Neutrophil (primary cell): ENCODE measurements around the gene ZSWIM9.

Source experiments
- H3K27ac ChIP-seq: fragments of 200-600 bp; sonication (generic); 2 replicates; pipeline ENCODE4 v1.5.1; 2016; ENCODE audit warnings: mild to moderate bottlenecking, moderate library complexity
- H3K27me3 ChIP-seq: fragments of 200-600 bp; sonication (generic); 2 replicates; pipeline ENCODE4 v1.6.0; 2016; ENCODE audit warnings: mild to moderate bottlenecking
- H3K36me3 ChIP-seq: fragments of 200-600 bp; sonication (generic); 2 replicates; pipeline ENCODE4 v1.5.1; 2017
- H3K4me1 ChIP-seq, 2 experiments: fragments of 200-600 bp in 1 of 2; sonication (generic) in 1 of 2; 1 replicate in 1 of 2; 2 replicates in 1 of 2; pipeline versions ENCODE4 v1.5.1 to v1.6.1; 2013 to 2016; ENCODE audit warnings: low read depth in 1 of 2, low read length in 1 of 2, mild to moderate bottlenecking in 1 of 2, moderate library complexity in 1 of 2; ENCODE audit not compliant: control insufficient read depth in 1 of 2, insufficient read depth in 1 of 2
- H3K4me3 ChIP-seq, 2 experiments: fragments of 200-600 bp in 1 of 2; sonication (generic) in 1 of 2; 1 replicate in 1 of 2; 2 replicates in 1 of 2; pipeline ENCODE4 v1.5.1; 2013 to 2016; ENCODE audit warnings: low read depth in 1 of 2, low read length in 1 of 2, mild to moderate bottlenecking in 1 of 2, moderate library complexity in 1 of 2
- H3K9me3 ChIP-seq: fragments of 200-600 bp; sonication (generic); 2 replicates; pipeline ENCODE4 v1.5.1; 2016
- TF ChIP-seq, protein P1 (sequence below): fragments of 200-600 bp; sonication (generic); IDR thresholded peaks from 2 replicates; pipeline ENCODE4 v1.5.1; 2016; ENCODE audit warnings: antibody characterized with exemption

The ZSWIM9 gene

DNA sequence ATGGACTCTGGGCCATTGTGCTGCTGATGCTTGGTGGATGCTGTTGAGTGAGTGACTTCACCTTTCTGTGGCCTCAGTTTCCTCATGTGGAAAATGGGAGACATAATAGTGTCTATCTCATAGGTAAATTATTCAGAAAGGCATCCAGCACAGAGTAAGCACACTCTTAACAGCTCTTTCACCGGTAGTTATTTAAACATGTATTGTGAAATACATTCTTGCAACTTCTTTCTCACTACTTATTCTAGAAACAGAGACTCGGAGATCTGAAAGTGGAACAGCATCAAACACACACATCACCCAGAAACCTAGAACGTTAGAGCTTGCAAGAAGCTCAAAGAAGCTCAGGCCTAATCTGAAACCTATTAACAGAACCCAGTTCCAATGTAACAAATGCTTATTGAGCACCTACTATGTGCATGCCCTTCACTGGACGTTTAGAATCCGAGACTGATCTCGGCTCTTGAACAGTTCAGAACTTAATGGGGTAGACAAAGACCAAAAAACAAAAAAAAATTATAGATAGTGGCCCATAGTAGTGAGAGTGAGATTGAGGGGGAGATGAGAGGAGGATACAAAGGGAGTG lies 4.1 kb downstream of the ZSWIM9 start:
- Histone ChIP-seq H3K27me3 (no peaks in the 10 kb centered on the region), H3K27ac (peak overlapping the region; percentile 42), H3K9me3 (no peaks in the 10 kb centered on the region), H3K4me1 (peaks cover 34 to 35% of the 10 kb centered on the region in 2 experiments), H3K4me3 (no peak overlapping the region), H3K36me3 (peaks cover 3% of the 10 kb centered on the region)
- TF ChIP-seq, protein P1, sequence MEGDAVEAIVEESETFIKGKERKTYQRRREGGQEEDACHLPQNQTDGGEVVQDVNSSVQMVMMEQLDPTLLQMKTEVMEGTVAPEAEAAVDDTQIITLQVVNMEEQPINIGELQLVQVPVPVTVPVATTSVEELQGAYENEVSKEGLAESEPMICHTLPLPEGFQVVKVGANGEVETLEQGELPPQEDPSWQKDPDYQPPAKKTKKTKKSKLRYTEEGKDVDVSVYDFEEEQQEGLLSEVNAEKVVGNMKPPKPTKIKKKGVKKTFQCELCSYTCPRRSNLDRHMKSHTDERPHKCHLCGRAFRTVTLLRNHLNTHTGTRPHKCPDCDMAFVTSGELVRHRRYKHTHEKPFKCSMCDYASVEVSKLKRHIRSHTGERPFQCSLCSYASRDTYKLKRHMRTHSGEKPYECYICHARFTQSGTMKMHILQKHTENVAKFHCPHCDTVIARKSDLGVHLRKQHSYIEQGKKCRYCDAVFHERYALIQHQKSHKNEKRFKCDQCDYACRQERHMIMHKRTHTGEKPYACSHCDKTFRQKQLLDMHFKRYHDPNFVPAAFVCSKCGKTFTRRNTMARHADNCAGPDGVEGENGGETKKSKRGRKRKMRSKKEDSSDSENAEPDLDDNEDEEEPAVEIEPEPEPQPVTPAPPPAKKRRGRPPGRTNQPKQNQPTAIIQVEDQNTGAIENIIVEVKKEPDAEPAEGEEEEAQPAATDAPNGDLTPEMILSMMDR = no peak

DNA sequence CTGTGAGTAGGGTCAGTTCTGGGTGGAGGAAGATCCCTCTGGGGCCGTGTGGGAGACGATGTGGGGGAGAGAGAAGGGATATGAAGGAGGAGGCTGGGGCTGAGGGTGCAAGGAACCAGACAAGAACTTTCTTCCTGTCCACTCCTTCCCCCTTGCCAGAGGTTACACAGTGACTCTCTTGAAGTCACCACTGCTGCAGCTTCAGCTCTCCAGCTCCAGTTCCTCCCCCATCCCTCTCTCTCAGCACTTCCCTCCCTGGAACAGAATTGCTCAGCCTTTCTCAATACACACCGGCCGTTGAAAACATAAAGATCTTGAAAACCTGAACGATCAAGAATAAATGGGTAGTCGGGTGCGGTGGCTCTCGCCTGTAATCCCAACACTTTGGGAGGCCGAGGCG lies 5.1 kb downstream of the ZSWIM9 start:
- Histone ChIP-seq H3K4me3 (no peak overlapping the region), H3K9me3 (no peaks in the 10 kb centered on the region), H3K27ac (peak overlapping the region; percentile 53), H3K36me3 (peaks cover 5% of the 10 kb centered on the region), H3K27me3 (no peaks in the 10 kb centered on the region), H3K4me1 (peaks cover 29 to 34% of the 10 kb centered on the region in 2 experiments)
- TF ChIP-seq, protein P1 = no peak

DNA sequence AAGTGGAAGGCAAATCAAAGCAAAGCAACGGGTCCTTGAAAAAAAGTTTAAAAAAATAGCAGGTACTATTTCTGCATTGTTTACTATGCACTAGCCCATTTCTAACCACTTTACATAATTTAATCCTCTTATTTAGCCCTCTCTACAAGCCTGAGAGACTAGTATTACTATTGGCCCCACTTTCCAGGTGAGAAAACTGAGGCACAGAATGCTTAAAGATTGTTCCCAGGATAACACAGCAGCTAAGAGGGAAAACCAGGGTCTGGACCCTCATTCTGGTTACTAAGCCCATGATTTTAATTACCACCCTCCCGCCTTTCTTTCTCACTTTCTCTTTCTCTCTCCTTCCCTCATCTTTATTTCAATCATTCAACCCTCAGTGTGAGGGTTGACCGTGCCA lies 5.7 kb downstream of the ZSWIM9 start:
- TF ChIP-seq, protein P1 = no peak
- H3K4me3 ChIP-seq = no peak overlapping the region
- peaks cover 24 to 28% of the 10 kb centered on the region in 2 experiments for H3K4me1 ChIP-seq
- H3K27me3 ChIP-seq = no peaks in the 10 kb centered on the region
- H3K9me3 ChIP-seq = no peaks in the 10 kb centered on the region
- peaks cover 5% of the 10 kb centered on the region for H3K36me3 ChIP-seq
- no peak overlapping the region for H3K27ac ChIP-seq

DNA sequence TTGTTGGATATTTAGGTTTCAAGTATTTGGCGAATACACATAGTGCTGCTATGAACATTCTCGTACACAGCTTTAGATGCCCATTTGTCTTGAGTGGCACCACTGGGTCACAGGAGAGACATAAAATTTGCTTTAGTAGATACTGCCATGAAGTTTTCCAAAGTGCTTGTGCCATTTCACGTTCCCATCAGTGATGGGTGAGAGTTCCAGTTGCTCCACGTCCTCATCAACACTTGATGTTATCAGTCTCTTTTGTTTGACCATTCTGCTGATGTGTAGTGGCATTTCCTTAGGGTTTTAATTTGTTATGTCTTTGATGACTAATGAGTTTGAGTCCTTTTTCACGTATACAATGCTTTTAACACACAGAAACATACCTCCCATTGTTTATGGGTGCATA lies 11.0 kb downstream of the ZSWIM9 start:
- Histone ChIP-seq H3K36me3 (peaks cover 21% of the 10 kb centered on the region), H3K4me1 (no peaks in the 10 kb centered on the region), H3K9me3 (no peaks in the 10 kb centered on the region), H3K4me3 (no peak overlapping the region), H3K27ac (no peak overlapping the region), H3K27me3 (no peaks in the 10 kb centered on the region)
- TF ChIP-seq, protein P1 = no peak

DNA sequence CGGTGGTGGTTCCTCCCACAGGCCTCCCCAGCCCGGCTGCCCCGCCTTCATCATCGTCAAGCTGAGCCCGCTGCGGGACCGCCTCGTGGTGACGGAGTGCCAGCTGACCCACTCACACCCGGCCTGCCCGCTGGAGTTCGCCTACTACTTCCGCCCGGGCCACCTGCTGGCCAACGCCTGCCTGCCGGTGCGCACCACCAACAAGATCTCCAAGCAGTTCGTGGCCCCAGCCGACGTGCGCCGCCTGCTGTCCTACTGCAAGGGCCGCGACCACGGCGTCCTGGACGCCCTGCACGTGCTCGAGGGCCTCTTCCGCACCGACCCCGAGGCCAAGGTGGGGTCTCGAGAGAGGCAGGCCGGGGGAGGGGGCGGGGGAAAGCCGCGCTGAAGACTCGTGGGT lies 12.0 kb downstream of the ZSWIM9 start:
- Histone ChIP-seq H3K27me3 (no peaks in the 10 kb centered on the region), H3K4me3 (no peak overlapping the region), H3K9me3 (no peaks in the 10 kb centered on the region), H3K4me1 (no peaks in the 10 kb centered on the region), H3K36me3 (peaks cover 21% of the 10 kb centered on the region), H3K27ac (no peak overlapping the region)
- TF ChIP-seq, protein P1 = no peak
